GM19468 (cell line): Measurements from ENCODE around the gene NFIA.

Experiments used
- ATAC-seq: cut with Tn5 transposase; IDR thresholded peaks from one replicate; pipeline ENCODE4 v1.9.1; 2021; ENCODE audit warnings: mild to moderate bottlenecking, moderate library complexity, moderate number of reproducible peaks; ENCODE audit not compliant: unreplicated experiment; ENCODE audit errors: extremely low read depth

Gene NFIA

DNA sequence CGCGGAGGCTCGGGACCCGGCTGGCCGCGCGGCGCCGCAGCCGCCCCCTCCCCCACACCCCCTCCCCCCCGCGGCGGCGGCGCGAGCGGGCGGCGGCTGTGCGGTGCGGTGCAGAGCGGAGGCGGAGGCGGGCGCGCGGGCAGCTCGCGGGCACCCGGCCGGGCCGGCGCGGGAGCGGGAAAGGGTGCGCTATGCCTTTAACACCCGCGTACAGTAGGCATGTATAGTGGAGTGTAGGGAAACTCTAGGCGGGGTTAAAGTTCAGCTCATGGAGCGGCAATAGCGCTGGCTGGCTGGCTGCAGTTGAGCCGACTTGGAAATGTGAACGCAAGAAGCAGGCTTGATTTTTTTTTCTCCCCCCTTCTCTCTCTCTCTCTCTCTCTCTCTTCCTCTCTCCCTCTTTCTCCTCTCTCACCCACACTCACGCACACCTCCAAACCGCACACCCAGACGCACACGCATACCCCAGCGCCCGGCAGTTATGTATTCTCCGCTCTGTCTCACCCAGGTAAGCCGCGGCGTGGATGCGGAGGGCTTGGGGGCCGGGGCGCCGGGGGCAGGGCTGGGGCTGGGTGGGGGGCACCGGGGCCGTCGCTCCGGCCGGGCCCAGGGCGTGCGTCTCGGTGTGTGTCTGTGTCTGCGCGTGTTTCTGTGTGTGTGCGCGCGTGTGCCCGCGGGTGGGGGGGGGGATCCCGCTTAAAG lies at the start of gene NFIA:
NFIA (plus strand) TSS at position 251 of the 702 bp plus-strand sequence.
- no peak for ATAC-seq

DNA sequence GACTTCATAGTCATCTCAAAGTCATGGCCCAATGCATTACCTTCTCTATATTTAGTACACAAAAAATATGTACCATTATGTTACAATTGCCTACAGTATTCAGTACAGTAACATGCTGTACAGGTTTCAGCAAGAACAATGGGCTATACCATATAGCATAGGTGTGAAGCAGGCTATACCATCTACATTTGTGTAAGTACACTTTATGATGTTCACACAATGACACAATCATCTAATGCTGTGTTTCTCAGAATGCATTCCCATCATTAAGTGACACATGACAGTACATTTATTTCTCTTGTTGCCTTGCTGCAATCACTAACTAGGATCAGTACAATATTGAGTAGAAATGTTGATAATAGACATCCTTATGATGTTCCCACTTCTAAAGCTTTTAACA lies 46.5 kb upstream of the NFIA start:
- no peak for ATAC-seq

GRCh38 chr1:61042466-61043009 lies 39.8 kb upstream of the NFIA start:
- no peak for ATAC-seq

- ATAC-seq: peak; percentile 46
Observed at GRCh38 chr1:61043010-61043820, 39.1 kb upstream of the NFIA start.

DNA sequence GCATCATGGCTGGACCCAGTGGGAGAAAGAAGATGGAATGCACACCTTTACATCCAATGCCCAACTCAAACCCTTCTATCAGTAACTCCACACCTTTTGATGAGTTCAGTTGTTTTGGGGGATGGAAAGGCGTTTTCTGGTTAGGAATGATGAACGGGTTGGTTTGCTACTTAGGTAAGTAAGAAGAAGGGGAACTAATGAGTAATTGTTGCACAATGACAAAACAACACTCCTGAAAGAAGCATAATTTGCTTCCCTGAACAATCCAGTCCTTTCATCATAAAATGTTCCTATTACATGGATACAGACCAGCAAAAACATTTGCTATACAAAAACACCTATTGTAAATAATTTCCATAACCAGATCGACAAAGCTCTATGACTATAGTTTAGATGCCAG lies 35.9 kb upstream of the NFIA start:
- no peak for ATAC-seq

DNA sequence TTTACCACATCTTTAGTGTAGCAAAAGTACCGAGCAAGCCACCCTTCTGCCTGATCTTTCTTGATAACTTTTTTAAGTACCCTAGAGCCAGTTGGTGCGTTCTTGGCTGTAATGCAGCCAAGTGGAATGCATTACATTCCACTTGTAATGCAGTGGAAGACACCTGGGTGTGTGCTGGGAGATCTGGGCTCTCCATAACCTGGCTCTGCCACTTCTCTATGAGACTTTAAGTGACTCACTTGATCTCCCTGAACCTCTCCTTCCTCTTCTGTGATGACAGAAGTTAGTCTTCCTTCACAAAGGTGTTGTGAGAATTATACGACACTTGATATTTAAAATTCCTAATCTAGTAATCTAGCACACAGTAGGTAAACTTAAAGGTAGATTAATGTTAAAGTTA lies 35.3 kb upstream of the NFIA start:
- no peak for ATAC-seq

- peak; percentile 38 for ATAC-seq
Observed at GRCh38 chr1:61049850-61050540, 32.4 kb upstream of the NFIA start.

DNA sequence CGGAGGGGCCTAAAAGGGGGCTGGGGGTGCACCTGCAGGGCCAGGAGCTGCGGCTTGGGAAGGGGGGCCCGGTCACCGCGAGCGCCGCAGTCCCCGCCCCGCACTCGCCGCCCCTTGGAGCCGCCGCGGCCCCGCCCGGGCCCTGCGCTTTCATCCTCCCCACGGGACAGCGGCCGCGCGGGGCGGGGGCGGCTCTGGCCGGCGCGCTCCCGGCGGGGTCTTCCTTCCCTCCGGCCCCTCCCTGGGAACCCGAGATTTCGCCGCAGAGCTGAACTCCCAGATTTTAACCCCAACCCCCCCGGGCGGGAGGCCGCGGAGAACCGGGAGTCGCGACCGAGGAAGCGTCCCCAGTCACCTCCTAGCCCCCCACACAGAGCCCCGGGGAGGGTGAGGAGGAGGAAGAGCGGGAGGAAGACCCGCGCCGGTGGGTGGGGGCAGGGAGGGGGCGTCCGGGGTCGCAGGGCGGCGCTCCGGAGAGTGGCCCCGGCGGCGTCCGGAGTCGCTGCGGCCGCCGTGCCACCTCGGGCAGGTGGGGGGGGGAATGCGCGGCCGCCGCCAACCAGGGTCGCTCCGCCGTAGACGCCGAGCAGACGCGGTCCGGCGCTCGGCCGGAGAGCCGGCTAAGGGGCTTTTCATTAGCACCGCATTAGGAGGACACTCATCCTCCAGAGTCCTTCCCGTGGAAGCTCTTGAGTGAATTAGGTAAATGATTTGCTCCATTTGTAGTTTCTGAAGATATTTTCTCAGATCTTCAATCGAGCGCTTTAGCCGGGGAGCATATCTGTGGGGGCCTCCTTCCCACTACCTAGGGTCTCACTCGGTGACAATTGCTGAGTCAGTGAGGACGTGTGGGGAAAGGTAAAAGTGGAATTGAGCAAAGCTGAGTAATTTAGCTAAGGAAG lies 31.6 kb upstream of the NFIA start:
- no peak for ATAC-seq

- ATAC-seq: no peak
Observed at GRCh38 chr1:61051443-61051718, 31.0 kb upstream of the NFIA start.

DNA sequence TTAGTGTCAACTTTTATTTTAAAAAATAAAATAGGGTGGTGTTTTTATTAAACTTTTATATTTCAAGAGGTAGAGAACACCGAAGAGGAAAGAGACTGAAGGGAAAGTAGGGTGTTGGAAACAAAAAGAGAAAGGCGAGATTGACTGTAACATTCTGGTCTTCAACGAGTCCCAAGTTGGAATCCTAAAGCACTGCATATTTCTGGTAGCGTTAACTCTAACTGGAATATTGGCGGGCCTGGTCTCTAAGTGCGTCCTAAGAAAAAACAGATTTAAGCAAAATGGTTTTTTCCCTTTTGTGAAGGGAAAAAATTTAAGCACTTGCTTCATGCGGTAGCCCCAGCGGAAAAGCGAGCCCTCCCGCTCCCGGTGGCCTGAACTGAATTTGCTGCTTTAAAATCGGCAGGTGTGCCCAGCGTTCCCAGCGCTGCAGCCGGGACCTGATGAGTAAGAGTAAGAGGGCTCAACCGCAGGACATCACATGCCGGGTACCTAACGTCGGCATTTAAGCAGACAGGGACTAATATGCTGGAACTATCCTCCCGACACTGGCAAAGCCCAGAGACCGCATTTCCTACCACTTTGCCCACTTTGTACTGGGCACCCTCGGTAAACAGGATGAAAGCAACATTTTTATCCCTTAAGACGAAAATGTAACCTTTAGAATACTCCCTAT lies 30.5 kb upstream of the NFIA start:
- no peak for ATAC-seq

DNA sequence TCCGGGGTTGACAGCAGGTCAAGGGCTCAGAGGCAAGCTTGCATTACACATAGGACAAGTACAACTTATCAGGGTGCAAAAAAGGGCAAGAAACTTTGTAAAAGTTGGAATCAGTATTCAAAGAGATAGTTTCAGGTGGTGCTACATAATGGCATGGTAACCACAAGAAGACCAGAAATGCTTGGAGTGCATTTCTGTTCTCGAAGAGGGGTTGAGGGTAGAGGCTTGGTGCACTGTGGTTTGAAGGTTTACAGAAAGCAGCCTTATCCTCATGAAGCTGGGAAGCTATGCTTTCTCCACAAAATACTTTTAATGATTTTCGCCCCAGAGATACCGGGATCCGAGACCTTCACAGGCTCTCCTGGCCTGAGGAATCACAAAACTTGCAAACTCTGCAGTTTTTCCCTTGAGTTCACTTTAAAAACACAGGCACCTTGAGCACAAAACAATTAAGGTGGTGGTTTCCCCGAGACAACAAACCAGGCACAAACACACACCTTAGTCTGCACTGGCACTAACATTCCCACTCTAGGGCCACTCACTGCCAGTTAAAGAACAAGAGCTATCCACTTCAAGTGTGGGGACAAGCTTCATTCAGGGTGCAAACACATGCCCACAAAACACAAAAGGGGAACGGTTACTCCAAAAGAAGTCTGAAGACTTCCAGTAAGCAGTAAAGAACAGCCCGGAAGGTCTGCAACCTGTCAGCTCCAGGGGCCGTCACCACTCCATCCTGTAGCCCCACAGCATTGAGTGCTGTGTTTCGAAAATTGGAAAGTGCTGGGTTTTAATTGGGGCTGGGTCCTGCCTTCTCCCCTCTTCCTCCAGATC lies 29.8 kb upstream of the NFIA start:
- no peak for ATAC-seq

DNA sequence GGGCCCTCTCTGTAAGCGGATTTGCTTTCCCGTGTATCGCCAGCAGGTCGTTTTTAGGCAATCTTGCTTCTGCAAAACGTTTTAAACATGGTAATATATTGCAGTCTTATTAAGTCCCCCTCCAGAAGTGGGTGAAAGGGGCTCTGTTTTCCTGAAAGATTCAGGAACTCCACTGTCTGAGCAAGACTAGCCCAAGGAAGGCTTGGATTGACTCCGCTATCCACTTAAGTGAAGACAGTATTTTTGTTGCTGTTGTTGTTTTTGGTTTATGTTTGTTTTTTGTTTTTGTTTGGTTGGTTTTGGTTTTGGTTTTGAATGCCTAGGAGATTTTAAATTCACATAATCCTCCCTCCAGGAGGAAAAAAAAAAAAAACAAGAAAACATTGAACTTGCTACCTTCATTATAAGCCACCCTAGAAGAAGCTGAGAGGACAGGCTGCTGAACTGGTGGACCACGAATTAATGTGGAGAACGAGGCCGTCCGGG lies 29.1 kb upstream of the NFIA start:
- ATAC-seq: no peak

- no peak for ATAC-seq
Observed at GRCh38 chr1:61053712-61054600, 28.4 kb upstream of the NFIA start.

DNA sequence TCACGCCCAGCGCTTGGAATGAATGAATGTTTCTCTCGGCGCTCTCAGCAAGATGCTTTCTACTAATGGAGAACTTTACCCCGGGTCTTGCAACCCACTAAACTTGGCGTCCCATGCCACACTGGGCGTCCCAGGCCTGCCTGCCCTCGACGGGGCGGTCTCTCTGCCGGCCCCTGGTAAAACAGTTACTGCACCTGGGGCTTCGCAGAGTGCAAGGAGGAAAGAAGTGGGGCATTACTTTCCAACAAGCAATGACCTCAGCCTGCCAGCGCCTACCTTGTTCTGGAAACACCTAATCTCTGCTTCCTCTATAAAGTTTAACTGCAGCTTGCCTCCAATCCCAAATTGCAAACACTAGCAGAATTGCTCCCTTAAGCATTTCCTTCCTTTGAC lies 27.8 kb upstream of the NFIA start:
- ATAC-seq: no peak

DNA sequence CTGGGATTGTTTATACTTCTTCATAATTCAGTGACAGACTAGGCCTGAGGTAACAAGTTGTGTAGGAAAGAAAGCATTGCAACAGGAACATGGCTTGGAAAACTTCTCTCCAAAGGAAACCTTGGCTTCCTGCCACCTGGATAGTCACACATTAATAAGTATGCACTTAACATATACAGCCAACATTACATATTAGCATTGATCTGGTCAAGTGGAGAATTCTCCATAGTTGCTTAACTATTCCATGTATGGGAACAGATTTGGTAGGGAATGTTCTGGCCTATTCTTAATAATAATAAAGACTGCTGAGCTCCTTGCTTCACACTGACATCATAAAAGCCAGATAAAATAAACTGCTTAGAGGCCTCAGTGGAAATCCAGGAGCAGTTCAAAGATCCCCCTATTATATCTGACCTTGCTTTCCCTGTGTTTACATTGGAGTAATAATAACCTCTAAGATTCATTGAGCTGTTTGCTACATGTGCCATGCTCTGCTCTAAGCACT lies 27.2 kb upstream of the NFIA start:
- ATAC-seq: no peak

DNA sequence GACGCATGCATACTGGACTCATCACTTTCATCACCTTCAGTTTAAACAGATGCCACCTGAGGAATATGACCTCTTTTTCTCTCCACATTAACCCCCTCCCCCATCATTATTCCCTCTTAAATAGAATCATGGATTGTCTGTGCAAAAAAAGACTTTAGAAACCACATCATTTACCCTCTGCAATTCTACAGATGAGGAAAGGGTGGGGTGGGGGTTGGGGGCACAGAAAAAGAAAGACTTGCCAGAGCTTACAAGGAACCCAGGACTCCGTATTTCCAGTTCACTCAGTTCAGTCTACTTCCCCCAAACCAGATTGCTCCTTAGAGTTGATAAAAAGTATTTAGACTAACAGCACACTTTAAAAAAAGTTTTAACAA lies 26.2 kb upstream of the NFIA start:
- ATAC-seq: no peak
